A204.1 (cell line): ENCODE data around the gene TEX14.

Experiments used
- FAIRE-seq: peaks from 2 replicates; lab custom pipeline; 2012; peaks lifted over from hg19 to GRCh38; lab: Jason Lieb, UNC

TEX14 gene

DNA sequence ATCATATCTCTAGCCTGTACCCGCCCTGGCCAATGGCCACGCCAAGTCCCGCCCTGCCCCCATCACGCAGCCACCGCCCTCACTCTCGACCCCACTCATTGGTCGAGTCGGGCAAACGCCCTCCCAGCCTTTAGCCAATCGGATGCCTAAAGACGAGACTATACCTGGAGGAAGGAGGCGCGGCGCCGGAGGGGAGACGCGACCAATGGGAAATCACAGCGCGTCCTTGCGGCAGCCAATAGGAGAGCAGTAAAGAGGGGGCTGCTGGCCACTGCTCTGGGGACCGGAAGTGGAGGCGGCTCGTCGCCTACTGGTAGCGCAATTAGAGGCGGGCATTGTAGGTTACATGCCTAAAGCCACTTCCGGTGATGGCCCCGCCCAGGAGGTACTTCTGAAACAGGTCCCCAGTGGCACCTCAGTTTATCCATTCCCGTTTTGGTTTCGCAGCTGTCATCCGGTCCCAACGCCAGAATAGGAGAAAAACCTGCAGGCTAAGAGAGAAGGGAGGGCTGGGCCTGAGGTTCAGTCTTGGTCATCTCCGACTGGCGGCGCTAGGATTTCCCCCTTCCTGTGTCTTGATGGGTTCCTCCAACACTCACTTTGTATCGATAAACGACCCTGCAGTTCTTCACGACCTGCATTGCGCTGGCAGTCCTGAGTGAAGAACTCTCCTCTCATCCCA lies 173.8 kb downstream of the TEX14 start:
- peak; percentile 99 for FAIRE-seq

DNA sequence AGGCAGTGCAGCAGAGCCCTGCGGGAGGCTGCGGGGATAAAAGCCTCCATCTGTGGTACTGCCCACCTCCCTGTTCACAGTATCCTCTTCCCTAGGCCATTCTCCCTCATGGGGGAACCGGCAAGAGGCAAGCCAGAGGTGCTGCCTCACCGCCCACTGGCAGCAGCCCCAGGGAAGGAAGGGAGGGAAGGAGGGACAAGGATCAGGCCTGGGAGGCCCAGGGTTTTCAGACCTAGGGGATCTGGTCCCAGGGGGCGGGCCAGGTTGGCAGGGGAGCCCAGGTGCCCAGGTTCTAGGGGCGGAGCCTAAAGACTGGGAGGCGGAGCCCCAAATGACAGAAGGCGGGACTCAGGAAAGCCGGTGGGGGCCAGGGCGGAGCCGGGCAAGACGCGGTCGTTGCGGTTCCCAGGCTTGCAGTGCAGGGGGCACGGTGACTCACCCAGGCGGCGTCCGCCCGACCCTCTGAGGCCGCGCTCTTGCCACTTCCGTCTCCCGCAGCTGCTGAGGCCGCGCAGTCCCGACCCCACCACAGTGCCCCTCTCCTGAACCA lies 174.4 kb downstream of the TEX14 start:
- no peak for FAIRE-seq

DNA sequence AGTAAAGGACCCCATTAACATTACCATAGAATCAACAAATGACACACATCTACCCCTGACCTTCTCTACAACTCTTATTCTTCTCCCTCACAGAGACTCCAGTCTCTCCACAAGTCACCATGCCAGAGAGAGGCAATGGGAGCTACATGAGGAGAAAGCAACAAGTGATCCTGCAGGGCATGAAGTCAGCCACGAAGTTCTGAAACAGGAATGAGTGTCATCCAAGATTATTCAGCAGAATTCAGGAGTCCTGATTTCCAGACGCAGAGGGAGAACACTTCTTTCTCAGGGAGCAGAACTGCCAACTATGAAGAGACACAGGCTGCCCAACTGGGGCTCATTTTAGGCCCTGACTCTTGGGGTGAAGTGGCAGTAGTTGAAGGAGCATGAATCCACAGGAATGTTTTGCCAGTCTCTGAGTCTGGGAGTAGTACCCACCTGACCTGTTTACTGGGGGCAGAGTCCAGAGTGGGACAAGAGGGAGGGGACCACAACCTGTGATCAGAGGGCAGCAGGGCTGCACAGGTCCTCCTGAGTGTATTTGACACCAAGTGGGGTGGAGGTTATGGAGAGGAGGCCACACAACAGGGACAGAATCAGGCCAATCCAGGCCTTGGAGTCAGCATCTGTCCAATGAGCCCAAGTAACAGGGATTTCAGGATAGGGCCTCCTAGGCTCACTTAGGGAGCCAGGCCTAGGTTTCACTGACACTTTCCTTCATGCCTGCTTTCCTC lies 175.0 kb downstream of the TEX14 start:
- FAIRE-seq, result no peak

GRCh38 chr17:58515286-58515685 lies 176.6 kb downstream of the TEX14 start:
- FAIRE-seq, result no peak

GRCh38 chr17:58514770-58515157 lies 177.1 kb downstream of the TEX14 start:
- no peak for FAIRE-seq

DNA sequence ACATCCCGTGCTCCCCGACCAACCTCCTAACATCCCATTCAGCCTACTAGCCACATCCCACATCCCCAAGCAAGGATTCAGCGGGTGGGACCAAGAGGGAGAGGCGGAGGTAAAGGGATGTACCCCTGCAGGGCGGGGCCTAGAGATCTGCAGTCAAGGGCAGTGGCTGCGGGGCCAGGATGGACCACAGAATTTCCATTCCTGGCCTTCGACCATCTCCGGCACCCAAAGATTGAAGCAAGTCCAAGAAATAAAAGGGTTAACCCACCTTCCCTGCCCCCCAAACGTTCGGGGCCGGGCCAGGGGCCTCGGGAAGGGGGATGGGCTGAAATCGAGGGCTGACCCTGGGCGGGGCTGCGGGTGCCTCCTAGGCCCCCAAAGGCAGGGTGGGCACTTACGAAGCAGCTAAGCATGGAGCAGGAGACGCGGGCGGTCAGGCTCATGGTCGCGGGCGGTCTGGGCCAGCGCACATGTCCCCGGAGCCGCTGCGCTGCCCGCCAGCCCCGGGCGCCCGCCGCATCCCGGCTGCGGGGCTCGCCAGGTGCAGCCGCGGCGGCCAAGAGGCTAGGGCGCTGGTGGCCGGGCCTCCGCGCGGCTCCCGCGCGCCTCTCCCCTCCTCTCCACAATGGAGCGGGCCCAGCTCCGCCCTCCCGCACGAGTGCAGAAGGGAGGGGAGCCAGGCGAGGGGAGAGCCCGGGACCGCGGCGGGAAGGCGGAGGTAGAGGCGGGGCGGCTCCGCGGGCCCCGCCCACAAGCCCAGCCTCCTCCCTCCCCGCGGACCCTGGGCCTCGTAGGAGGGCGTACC lies 177.7 kb downstream of the TEX14 start, which contains the start of gene MTMR4:
Gene MTMR4 (minus strand): TSS at position 674 of the 805 bp plus-strand sequence. CDS start 231 bp downstream, at position 443.
- FAIRE-seq, result no peak

GRCh38 chr17:58513267-58513964 lies 178.4 kb downstream of the TEX14 start:
- FAIRE-seq, result no peak

GRCh38 chr17:58510075-58510474 lies 181.8 kb downstream of the TEX14 start:
- FAIRE-seq, result no peak

GRCh38 chr17:58508341-58509067 lies 183.3 kb downstream of the TEX14 start:
- FAIRE-seq, result no peak

GRCh38 chr17:58507123-58507634 lies 184.7 kb downstream of the TEX14 start:
- no peak for FAIRE-seq
